Measurements from ENCODE around the gene FGD6.
"Not testable (repeated sequence)": the region's sequence is repeated elsewhere in the genome, so short reads cannot be mapped to it uniquely, and the experiment has no call there.

Gene FGD6

GRCh38 chr12:95105540-95105939 is 111.7 kb downstream of the FGD6 start:
- TF ChIP-seq, protein P1, sequence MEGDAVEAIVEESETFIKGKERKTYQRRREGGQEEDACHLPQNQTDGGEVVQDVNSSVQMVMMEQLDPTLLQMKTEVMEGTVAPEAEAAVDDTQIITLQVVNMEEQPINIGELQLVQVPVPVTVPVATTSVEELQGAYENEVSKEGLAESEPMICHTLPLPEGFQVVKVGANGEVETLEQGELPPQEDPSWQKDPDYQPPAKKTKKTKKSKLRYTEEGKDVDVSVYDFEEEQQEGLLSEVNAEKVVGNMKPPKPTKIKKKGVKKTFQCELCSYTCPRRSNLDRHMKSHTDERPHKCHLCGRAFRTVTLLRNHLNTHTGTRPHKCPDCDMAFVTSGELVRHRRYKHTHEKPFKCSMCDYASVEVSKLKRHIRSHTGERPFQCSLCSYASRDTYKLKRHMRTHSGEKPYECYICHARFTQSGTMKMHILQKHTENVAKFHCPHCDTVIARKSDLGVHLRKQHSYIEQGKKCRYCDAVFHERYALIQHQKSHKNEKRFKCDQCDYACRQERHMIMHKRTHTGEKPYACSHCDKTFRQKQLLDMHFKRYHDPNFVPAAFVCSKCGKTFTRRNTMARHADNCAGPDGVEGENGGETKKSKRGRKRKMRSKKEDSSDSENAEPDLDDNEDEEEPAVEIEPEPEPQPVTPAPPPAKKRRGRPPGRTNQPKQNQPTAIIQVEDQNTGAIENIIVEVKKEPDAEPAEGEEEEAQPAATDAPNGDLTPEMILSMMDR (IDR thresholded peaks at IDR 0.05; ENCODE audit: borderline replicate concordance, control extremely low read depth, extremely low read depth, insufficient read depth, missing control alignments) = no peak
- in situ Hi-C loops (cut with MboI; ENCODE audit: low sequenced_read_pairs, unreplicated experiment) = no loop called here
- DNase-seq (ENCODE audit: low spot score) = no peak

DNA sequence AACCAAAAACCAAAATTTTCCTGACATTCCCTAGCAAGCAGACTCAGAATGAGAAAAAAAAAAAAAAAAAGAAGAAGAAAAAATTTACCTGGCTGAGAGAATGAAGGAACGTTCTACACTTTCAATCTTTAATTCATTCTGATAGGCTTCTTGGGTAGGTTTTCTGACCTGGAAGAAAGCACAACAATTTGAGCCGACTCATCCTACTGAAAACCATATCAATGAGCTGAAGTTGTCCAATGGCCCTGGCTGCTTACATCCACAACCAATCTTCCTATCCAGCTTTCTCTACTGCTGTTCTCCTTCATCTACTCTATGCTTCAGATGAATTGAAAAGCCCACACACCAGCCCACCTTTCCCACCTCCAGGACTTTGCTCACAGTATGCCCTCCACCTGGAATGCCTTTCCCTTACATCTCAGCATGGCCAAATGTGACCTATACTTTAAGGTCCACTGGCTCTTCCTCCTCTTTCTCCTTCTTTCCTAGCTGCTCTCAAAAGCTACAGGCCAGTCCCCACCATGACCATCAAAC is 112.3 kb downstream of the FGD6 start:
- in situ Hi-C loops (cut with MboI; ENCODE audit: low sequenced_read_pairs, unreplicated experiment) = no loop called here
- TF ChIP-seq, protein P1 (IDR thresholded peaks at IDR 0.05; ENCODE audit: borderline replicate concordance, control extremely low read depth, extremely low read depth, insufficient read depth, missing control alignments) = no peak
- DNase-seq (ENCODE audit: low spot score) = no peak

- TF ChIP-seq, protein P1 (IDR thresholded peaks at IDR 0.05; ENCODE audit: borderline replicate concordance, control extremely low read depth, extremely low read depth, insufficient read depth, missing control alignments) = no peak
- DNase-seq (ENCODE audit: low spot score) = peak; percentile 65
Measured at GRCh38 chr12:95102916-95103671, 114.2 kb downstream of the FGD6 start.

DNA sequence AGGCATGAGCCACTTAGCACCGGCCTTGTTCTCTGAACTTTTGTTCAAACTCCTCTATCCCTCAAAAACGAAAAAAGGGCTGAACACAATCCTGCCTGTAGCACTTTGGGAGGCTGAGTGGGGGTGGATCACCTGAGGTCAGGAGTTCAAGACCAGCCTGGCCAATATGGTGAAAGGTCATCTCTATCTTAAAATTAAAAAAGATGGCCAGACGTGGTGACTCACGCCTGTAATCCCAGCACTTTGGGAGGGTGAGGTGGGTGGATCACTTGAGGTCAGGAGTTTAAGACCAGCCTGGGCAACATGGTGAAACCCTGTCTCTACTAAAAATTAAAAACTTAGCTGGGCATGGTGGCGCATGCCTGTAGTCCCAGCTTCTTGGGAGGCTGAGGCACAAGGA is 115.3 kb downstream of the FGD6 start:
- DNase-seq (ENCODE audit: low spot score); in situ Hi-C loops (cut with MboI; ENCODE audit: low sequenced_read_pairs, unreplicated experiment): not testable (repeated sequence)

More at GRCh38 chr12:95102916-95103671, 114.2 kb downstream of the FGD6 start:
- in situ Hi-C loops (cut with MboI; ENCODE audit: low sequenced_read_pairs, unreplicated experiment) = no loop called here

DNA sequence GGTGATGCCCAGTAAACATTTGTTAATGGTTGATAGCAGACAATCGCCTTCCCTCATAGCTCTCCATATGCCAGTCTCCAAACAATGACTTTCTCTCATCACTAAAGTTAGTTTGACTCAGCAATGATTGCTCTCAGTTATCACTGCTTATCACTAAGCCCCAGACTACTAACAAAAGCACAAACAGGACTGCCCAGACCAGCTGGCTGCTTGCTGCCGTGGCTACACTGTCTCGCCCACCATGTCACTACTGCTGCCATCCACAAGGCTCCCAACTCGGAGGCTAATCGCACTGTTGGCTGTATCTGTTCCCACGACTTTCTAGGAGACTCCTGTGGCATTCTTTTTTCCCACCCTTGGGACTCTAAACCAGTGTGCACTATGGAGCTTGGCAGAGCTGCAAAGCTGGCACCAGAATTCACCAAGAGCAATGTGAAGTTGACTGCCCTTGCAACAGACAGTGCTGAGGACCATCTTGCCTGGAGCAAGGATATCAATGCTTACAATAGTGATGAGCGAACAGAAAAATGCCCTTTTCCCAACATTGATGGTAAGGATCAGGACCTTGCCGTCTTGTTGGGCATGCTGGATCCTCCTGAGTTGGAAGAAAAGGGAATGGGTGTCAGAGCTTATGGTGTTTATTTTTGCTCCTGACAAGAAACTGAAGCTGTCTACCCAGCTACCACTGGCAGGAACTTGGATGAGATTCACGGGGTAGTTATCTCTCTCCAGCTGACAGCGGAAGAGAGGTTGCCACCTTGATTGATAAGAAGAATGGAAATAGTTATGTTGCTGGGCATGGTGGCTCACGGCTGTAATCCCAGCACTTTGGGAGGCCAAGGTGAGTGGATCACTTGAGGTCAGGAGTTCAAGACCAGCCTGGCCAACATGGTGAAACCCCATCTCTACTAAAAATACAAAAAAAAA is 116.7 kb downstream of the FGD6 start:
- TF ChIP-seq, protein P1 (IDR thresholded peaks at IDR 0.05; ENCODE audit: borderline replicate concordance, control extremely low read depth, extremely low read depth, insufficient read depth, missing control alignments) = no peak
- no peak for DNase-seq (ENCODE audit: low spot score)
- in situ Hi-C loops (cut with MboI; ENCODE audit: low sequenced_read_pairs, unreplicated experiment) = no loop called here

DNA sequence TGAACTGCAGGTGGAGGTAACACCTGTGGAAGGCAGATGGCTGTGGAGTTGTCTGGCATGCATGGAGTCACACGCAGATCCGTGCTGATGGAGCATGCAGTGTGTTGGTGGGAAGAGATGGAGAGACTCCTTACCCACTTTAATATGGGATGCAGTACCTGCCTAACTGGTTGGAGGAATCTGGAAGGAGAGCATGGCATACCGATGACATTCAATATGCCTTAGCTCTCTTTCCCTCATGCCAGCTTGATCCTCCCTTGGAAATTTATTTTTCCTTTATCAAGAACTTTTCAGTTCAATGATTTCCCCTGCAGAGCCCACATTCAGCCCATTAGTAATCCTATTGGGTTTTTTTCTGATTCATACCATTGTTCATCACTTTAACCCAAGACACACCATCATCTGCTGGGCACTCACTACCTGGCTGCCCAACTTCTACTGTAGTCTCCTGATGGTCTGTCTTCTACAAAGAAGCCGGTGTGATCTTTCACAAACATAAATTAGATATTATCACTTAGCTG is 117.9 kb downstream of the FGD6 start:
- TF ChIP-seq, protein P1 (IDR thresholded peaks at IDR 0.05; ENCODE audit: borderline replicate concordance, control extremely low read depth, extremely low read depth, insufficient read depth, missing control alignments) = no peak
- in situ Hi-C loops (cut with MboI; ENCODE audit: low sequenced_read_pairs, unreplicated experiment) = no loop called here
- no peak for DNase-seq (ENCODE audit: low spot score)
